Erythroblast (primary cell): Measurements from ENCODE around the gene ZNF784.

Source experiments
- GATA1 ChIP-seq: IDR thresholded peaks from 2 replicates; pipeline ENCODE4 v1.6.1; 2011; ENCODE audit warnings: low read depth, mild to moderate bottlenecking, control low read depth, low read length, moderate library complexity
- POLR2A ChIP-seq: IDR thresholded peaks from 2 replicates; pipeline ENCODE4 v1.6.1; 2011; ENCODE audit warnings: mild to moderate bottlenecking, low read length

GRCh38 chr19:55667006-55667381, 42.6 kb upstream of the ZNF784 start:
- TF ChIP-seq GATA1 (no peak), POLR2A (no peak)
